ENCODE measurements around the gene KRTAP9-8.
"Not testable (repeated sequence)": the region's sequence is repeated elsewhere in the genome, so short reads cannot be mapped to it uniquely, and the experiment has no call there.

KRTAP9-8 gene

GRCh38 chr17:41237949-41238437, at the start of gene KRTAP9-8:
Gene KRTAP9-8, plus strand, starts transcription at chr17:41237999. Its CDS starts 53 bp downstream, at chr17:41238052.
- DNase-seq (ENCODE audit: extremely low read depth in 1 of 2, low read depth in 1 of 2) = not testable (repeated sequence)

- not testable (repeated sequence) for DNase-seq (ENCODE audit: extremely low read depth in 1 of 2, low read depth in 1 of 2)
Observed at GRCh38 chr17:41189837-41190318, 47.9 kb upstream of the KRTAP9-8 start, which contains the start of gene KRTAP9-1. Gene KRTAP9-1, plus strand, starts transcription at chr17:41189887. Its CDS starts 0 bp downstream, at chr17:41189887.

GRCh38 chr17:41190328-41190727, 47.5 kb upstream of the KRTAP9-8 start:
- no peak for DNase-seq (ENCODE audit: extremely low read depth in 1 of 2, low read depth in 1 of 2)

- DNase-seq (ENCODE audit: extremely low read depth in 1 of 2, low read depth in 1 of 2) = no peak
Observed at GRCh38 chr17:41196068-41196467, 41.7 kb upstream of the KRTAP9-8 start.

- DNase-seq (ENCODE audit: extremely low read depth in 1 of 2, low read depth in 1 of 2) = no peak
Observed at GRCh38 chr17:41199421-41200078, 38.2 kb upstream of the KRTAP9-8 start.

GRCh38 chr17:41211845-41212466, 25.8 kb upstream of the KRTAP9-8 start:
- DNase-seq (ENCODE audit: extremely low read depth in 1 of 2, low read depth in 1 of 2) = no peak

- DNase-seq (ENCODE audit: extremely low read depth in 1 of 2, low read depth in 1 of 2) = no peak
Observed at GRCh38 chr17:41212524-41213169, 25.2 kb upstream of the KRTAP9-8 start.

GRCh38 chr17:41215681-41216080, 22.1 kb upstream of the KRTAP9-8 start:
- no peak for DNase-seq (ENCODE audit: extremely low read depth in 1 of 2, low read depth in 1 of 2)

- no peak for DNase-seq (ENCODE audit: extremely low read depth in 1 of 2, low read depth in 1 of 2)
Observed at GRCh38 chr17:41223821-41224220, 14.0 kb upstream of the KRTAP9-8 start.

- DNase-seq (ENCODE audit: extremely low read depth in 1 of 2, low read depth in 1 of 2) = no peak
Observed at GRCh38 chr17:41226051-41226450, 11.7 kb upstream of the KRTAP9-8 start.

GRCh38 chr17:41226598-41227095, 11.2 kb upstream of the KRTAP9-8 start, which contains the start of gene KRTAP9-2:
Gene KRTAP9-2, plus strand, starts transcription at chr17:41226648. Its CDS starts 7 bp downstream, at chr17:41226655.
- DNase-seq (ENCODE audit: extremely low read depth in 1 of 2, low read depth in 1 of 2) = not testable (repeated sequence)

- DNase-seq (ENCODE audit: extremely low read depth in 1 of 2, low read depth in 1 of 2) = no peak
Observed at GRCh38 chr17:41230094-41230493, 7.7 kb upstream of the KRTAP9-8 start.

GRCh38 chr17:41231731-41232130, 6.1 kb upstream of the KRTAP9-8 start:
- no peak for DNase-seq (ENCODE audit: extremely low read depth in 1 of 2, low read depth in 1 of 2)

- not testable (repeated sequence) for DNase-seq (ENCODE audit: extremely low read depth in 1 of 2, low read depth in 1 of 2)
Observed at GRCh38 chr17:41232399-41233105, 5.2 kb upstream of the KRTAP9-8 start, which contains the start of gene KRTAP9-3. Gene KRTAP9-3, plus strand, starts transcription at chr17:41232449. Its CDS starts 53 bp downstream, at chr17:41232502.

GRCh38 chr17:41237116-41237515, 683 bp upstream of the KRTAP9-8 start:
- DNase-seq (ENCODE audit: extremely low read depth in 1 of 2, low read depth in 1 of 2) = not testable (repeated sequence)

GRCh38 chr17:41246995-41247787, 9.4 kb downstream of the KRTAP9-8 start:
- not testable (repeated sequence) for DNase-seq (ENCODE audit: extremely low read depth in 1 of 2, low read depth in 1 of 2)

- DNase-seq (ENCODE audit: extremely low read depth in 1 of 2, low read depth in 1 of 2) = not testable (repeated sequence)
Observed at GRCh38 chr17:41249637-41250240, 11.9 kb downstream of the KRTAP9-8 start, which contains the start of gene KRTAP9-4. Gene KRTAP9-4, plus strand, starts transcription at chr17:41249687. Its CDS starts 34 bp downstream, at chr17:41249721.

- no peak for DNase-seq (ENCODE audit: extremely low read depth in 1 of 2, low read depth in 1 of 2)
Observed at GRCh38 chr17:41251261-41251660, 13.5 kb downstream of the KRTAP9-8 start.

- DNase-seq (ENCODE audit: extremely low read depth in 1 of 2, low read depth in 1 of 2) = no peak
Observed at GRCh38 chr17:41254861-41255260, 17.1 kb downstream of the KRTAP9-8 start.
